Choroid plexus epithelial cell (primary cell): ENCODE data around the gene DAO.

Source experiments
- DNase-seq: peaks from one replicate; pipeline ENCODE4 v3.0.0-alpha.2; 2010; ENCODE audit warnings: low read depth
- H3K4me3 ChIP-seq: 2 replicates; pipeline ENCODE4 v1.5.1; 2011; ENCODE audit warnings: low read depth, mild to moderate bottlenecking, control low read depth, low read length, moderate library complexity
- CTCF ChIP-seq: conservative IDR thresholded peaks from 2 replicates; pipeline ENCODE4 v1.5.1; 2011; ENCODE audit warnings: low read depth, mild to moderate bottlenecking, control low read depth, inconsistent platforms, low read length, moderate library complexity

Gene DAO

GRCh38 chr12:108875682-108876361 is 4.1 kb upstream of the DAO start:
- no peak for TF ChIP-seq CTCF
- no peak for DNase-seq
- no peak overlapping the region for H3K4me3 ChIP-seq

GRCh38 chr12:108876550-108876949 is 3.3 kb upstream of the DAO start:
- no peak for DNase-seq
- H3K4me3 ChIP-seq: no peak overlapping the region
- no peak for TF ChIP-seq CTCF

GRCh38 chr12:108881953-108882352 is 2.1 kb downstream of the DAO start:
- no peak for DNase-seq
- H3K4me3 ChIP-seq: no peak overlapping the region
- TF ChIP-seq CTCF: no peak

- TF ChIP-seq CTCF: peak; percentile 72
- no peak overlapping the region for H3K4me3 ChIP-seq
- peak; percentile 44 for DNase-seq
Observed at GRCh38 chr12:108884116-108885012, 4.5 kb downstream of the DAO start.

GRCh38 chr12:108886873-108887629 is 7.2 kb downstream of the DAO start:
- TF ChIP-seq CTCF: no peak
- DNase-seq: no peak
- H3K4me3 ChIP-seq: no peak overlapping the region

- no peak for DNase-seq
- no peak overlapping the region for H3K4me3 ChIP-seq
- TF ChIP-seq CTCF: no peak
Observed at GRCh38 chr12:108888031-108888430, 8.1 kb downstream of the DAO start.
